Hepatocyte (in vitro differentiated cells): ENCODE data around the gene PDHX. TPM values are rescaled to one million over a fixed set of nuclear protein-coding genes. Genes with fewer than 3 reads are reported as not detected.

Experiments used
- DNase-seq: peaks from one replicate; pipeline ENCODE4 v3.0.0-alpha.2; 2016; ENCODE audit warnings: low spot score
- H2AFZ ChIP-seq: fragments of 200-600 bp; sonication (generic); 2 replicates; pipeline ENCODE4 v1.6.0; 2016; ENCODE audit warnings: antibody characterized with exemption, mild to moderate bottlenecking
- H3K27ac ChIP-seq: fragments of 200-600 bp; sonication (generic); 2 replicates; pipeline ENCODE4 v1.5.1; 2016; ENCODE audit warnings: mild to moderate bottlenecking
- H3K27me3 ChIP-seq: fragments of 200-600 bp; sonication (generic); 2 replicates; pipeline ENCODE4 v1.6.1; 2016
- H3K36me3 ChIP-seq: fragments of 200-600 bp; sonication (generic); replicated peaks from 2 replicates; pipeline ENCODE4 v1.5.1; 2016; ENCODE audit warnings: low read depth; ENCODE audit not compliant: insufficient read depth
- H3K4me1 ChIP-seq: fragments of 200-600 bp; sonication (generic); 2 replicates; pipeline ENCODE4 v1.5.1; 2016; ENCODE audit warnings: mild to moderate bottlenecking, moderate library complexity; ENCODE audit not compliant: insufficient read depth
- H3K4me2 ChIP-seq: fragments of 200-600 bp; sonication (generic); 2 replicates; pipeline ENCODE4 v1.6.0; 2016
- H3K4me3 ChIP-seq: fragments of 200-600 bp; sonication (generic); 2 replicates; pipeline ENCODE4 v1.5.1; 2016; ENCODE audit warnings: mild to moderate bottlenecking
- H3K79me2 ChIP-seq: fragments of 200-600 bp; sonication (generic); 2 replicates; pipeline ENCODE4 v1.6.0; 2017; ENCODE audit warnings: mild to moderate bottlenecking
- H3K9me2 ChIP-seq: fragments of 200-600 bp; sonication (generic); replicated peaks from 2 replicates; pipeline ENCODE4 v1.6.0; 2017; ENCODE audit warnings: mild to moderate bottlenecking; ENCODE audit not compliant: insufficient read depth
- H3K9me3 ChIP-seq: fragments of 200-600 bp; sonication (generic); 2 replicates; pipeline ENCODE4 v1.5.1; 2016; ENCODE audit warnings: low read depth, mild to moderate bottlenecking
- H4K20me1 ChIP-seq: fragments of 200-600 bp; sonication (generic); 2 replicates; pipeline ENCODE4 v1.6.0; 2016; ENCODE audit warnings: mild to moderate bottlenecking; ENCODE audit not compliant: insufficient read depth, poor library complexity, severe bottlenecking
- EZH2 ChIP-seq: fragments of 200-600 bp; sonication (generic); IDR thresholded peaks from 2 replicates; pipeline ENCODE4 v1.6.1; 2016; ENCODE audit warnings: antibody characterized with exemption, mild to moderate bottlenecking, borderline replicate concordance
- EZH2phosphoT487 ChIP-seq: fragments of 200-600 bp; sonication (generic); IDR thresholded peaks from one replicate; pipeline ENCODE4 v1.6.1; 2018; ENCODE audit warnings: antibody characterized with exemption, mild to moderate bottlenecking, low read depth, moderate library complexity; ENCODE audit not compliant: unreplicated experiment, severe bottlenecking
- WGBS: methylation state at CpG from one replicate; pipeline ENCODE4 v1.1.6; 2016; ENCODE audit warnings: low lambda C conversion rate; ENCODE audit errors: missing lambda C conversion rate; 5-methylcytosine and 5-hydroxymethylcytosine counted together
- polyA plus RNA-seq: library from polyadenylated mRNA; unstranded; fragments of >200 nt; fragmentation: Nextera tagmentation; extraction: Ambion mirVana; gene quantifications from 2 replicates; pipeline ENCODE4 v1.2.1, GENCODE V29; 2016
- total RNA-seq: library from RNA; depleted of rRNA; stranded (reverse); fragments of >200 nt; gene quantifications from 2 replicates; pipeline ENCODE4 v1.2.3, GENCODE V29; 2014
- TF ChIP-seq, protein P1 (sequence below): fragments of 200-600 bp; sonication (generic); IDR thresholded peaks from 2 replicates; pipeline ENCODE4 v1.5.1; 2016; ENCODE audit warnings: antibody characterized with exemption, mild to moderate bottlenecking; ENCODE audit not compliant: poor library complexity

PDHX gene
- total and polyA plus RNA-seq, 2 experiments from 2014 or later, result 44.8 to 46.8 TPM

DNA sequence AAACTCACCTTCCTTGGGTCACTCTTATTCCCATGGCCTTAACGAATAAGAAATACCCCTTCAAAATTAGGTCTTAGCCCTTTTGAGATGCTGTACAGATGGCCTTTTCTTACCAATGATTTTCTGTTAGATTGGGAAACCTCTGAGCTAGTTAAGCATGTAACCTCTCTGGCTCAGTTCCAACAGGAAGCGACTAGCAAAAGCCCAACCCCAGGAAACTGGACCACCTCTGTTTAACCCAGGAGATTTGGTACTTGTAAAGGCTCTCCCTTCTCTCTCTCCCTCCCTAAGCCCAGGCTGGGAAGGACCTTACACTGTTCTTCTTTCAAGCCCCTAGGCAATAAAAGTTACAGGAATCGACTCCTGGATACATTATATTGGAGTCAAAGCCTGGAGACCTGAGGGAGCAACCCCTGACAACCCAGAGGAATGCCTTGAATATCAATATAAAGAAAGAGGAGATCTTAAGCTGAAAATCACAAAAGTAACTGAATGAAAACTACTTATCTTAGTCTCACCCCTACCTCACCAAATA is 11.9 kb upstream of the PDHX start:
- Histone ChIP-seq H3K27ac (no peak overlapping the region), H2AFZ (no peak overlapping the region), H4K20me1 (no peaks in the 10 kb centered on the region), H3K36me3 (no peaks in the 10 kb centered on the region), H3K4me2 (no peak overlapping the region), H3K4me1 (no peaks in the 10 kb centered on the region), H3K79me2 (peaks cover 33% of the 10 kb centered on the region), H3K9me2 (no peaks in the 10 kb centered on the region), H3K27me3 (no peaks in the 10 kb centered on the region), H3K4me3 (no peak overlapping the region), H3K9me3 (peaks cover 17% of the 10 kb centered on the region)
- TF ChIP-seq, protein P1, sequence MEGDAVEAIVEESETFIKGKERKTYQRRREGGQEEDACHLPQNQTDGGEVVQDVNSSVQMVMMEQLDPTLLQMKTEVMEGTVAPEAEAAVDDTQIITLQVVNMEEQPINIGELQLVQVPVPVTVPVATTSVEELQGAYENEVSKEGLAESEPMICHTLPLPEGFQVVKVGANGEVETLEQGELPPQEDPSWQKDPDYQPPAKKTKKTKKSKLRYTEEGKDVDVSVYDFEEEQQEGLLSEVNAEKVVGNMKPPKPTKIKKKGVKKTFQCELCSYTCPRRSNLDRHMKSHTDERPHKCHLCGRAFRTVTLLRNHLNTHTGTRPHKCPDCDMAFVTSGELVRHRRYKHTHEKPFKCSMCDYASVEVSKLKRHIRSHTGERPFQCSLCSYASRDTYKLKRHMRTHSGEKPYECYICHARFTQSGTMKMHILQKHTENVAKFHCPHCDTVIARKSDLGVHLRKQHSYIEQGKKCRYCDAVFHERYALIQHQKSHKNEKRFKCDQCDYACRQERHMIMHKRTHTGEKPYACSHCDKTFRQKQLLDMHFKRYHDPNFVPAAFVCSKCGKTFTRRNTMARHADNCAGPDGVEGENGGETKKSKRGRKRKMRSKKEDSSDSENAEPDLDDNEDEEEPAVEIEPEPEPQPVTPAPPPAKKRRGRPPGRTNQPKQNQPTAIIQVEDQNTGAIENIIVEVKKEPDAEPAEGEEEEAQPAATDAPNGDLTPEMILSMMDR, result no peak
- no peak for TF ChIP-seq EZH2phosphoT487
- TF ChIP-seq EZH2, result no peak
- 97% methylated on average over 3 of the region's 3 CpGs for WGBS
- DNase-seq, result no peak

DNA sequence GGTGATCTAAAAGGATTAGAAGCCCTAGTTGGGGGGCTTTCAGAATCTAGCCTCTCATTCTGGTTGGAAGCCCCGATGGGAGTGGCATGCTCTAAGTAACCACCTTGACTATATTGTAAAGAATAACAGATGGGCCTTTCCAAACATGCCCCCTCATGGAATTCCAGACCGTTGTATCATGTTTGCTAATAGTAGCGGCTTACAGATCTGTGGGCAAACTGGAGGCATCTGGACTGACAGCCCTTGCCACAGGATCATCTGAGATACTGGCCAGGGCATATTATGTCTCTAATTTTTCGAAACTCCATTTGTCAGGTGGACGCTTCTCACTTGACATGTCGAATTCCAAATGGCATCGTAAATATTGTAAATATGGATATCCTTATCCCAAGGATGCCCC is 10.8 kb upstream of the PDHX start:
- Histone ChIP-seq H3K36me3 (no peaks in the 10 kb centered on the region), H3K27me3 (no peaks in the 10 kb centered on the region), H2AFZ (no peak overlapping the region), H3K9me2 (no peaks in the 10 kb centered on the region), H3K4me1 (no peaks in the 10 kb centered on the region), H3K9me3 (peaks cover 8% of the 10 kb centered on the region), H4K20me1 (no peaks in the 10 kb centered on the region), H3K79me2 (peaks cover 30% of the 10 kb centered on the region), H3K4me2 (no peak overlapping the region), H3K4me3 (no peak overlapping the region), H3K27ac (no peak overlapping the region)
- WGBS, result 90% methylated on average over 7 of the region's 7 CpGs
- DNase-seq, result no peak
- TF ChIP-seq EZH2phosphoT487 (no peak), EZH2 (no peak)
- TF ChIP-seq, protein P1, result no peak

DNA sequence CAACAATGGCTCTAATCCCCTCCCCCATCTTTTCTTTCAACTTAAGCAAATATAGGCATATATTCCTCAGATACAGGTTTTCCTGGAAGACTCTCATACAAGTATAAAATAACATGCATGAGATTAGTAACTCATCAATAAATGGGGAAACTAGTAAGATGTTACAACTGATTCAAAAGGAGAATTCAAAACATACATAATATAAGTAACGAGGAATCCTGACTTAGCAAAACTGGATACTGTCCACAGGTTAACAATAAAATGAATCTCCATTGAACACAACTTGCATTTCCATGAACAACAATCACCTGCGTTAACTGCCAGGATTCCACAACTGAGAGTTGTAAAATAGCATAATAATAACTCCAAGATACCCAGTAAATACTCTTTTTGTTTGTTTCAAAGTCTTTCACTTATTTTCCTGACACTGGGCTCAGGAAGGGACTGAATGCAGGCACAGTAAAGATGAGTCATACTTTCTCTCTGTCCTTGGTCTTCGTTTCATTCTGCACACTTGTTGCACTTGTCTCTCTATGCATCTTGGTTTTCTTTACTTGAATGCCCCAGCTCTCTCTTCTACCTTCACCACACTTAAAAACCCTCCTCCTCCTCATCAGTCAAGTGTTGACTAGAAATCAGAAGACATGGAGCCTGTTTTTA is 8.4 kb upstream of the PDHX start:
- Histone ChIP-seq H4K20me1 (no peaks in the 10 kb centered on the region), H3K9me2 (no peaks in the 10 kb centered on the region), H3K27me3 (no peaks in the 10 kb centered on the region), H2AFZ (no peak overlapping the region), H3K4me1 (no peaks in the 10 kb centered on the region), H3K9me3 (no peaks in the 10 kb centered on the region), H3K27ac (no peak overlapping the region), H3K79me2 (peaks cover 39% of the 10 kb centered on the region), H3K4me2 (no peak overlapping the region), H3K4me3 (no peak overlapping the region), H3K36me3 (no peaks in the 10 kb centered on the region)
- no peak for DNase-seq
- 72% methylated on average over 3 of the region's 3 CpGs for WGBS
- TF ChIP-seq EZH2 (no peak), EZH2phosphoT487 (no peak)
- TF ChIP-seq, protein P1, result no peak
